Measurements from ENCODE around the gene CHRM5. TPM values are rescaled to one million over a fixed set of nuclear protein-coding genes. Genes with fewer than 3 reads are reported as not detected.
A peak's percentile ranks its signal among the peaks of the same experiment; 100 is the strongest.

The CHRM5 gene
- total RNA-seq, 4 donors from 2014 or later: 0.21 to 0.98 (median 0.37) TPM

DNA sequence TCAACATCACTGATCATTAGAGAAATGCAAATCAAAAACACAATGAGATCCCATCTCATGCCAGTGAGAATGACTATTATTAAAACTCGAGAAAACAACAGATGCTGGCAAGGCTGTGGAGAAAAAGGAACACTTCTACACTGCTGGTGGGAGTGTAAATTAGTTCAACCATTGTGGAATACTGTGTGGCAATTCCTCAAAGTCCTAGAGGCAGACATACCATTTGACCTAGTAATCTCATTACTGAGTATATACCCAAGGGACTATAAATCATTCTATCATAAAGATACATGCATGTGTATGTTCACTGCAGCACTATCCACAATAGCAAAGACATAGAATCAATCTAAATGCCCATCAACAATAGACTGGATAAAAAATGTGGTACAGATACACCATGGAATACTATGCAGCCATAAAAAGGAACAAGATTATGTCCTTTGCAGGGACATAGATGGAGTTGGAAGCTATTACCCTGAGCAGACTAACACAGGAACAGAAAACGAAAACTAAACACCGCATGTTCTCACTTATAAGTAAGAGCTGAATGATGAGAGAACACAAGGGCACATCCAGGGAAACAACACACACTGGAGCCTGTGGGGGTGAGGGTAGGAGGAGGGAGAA is 85.9 kb downstream of the CHRM5 start:
- no peak for DNase-seq (ENCODE audit: low spot score in 2 of 2)
- WGBS, 2 donors: 89 to 96% methylated on average over 3 of the region's 3 CpGs
- TF ChIP-seq POLR2A (IDR thresholded peaks at IDR 0.05) (no peak), EP300 (IDR thresholded peaks at IDR 0.05) (no peak)
- TF ChIP-seq, protein P1, sequence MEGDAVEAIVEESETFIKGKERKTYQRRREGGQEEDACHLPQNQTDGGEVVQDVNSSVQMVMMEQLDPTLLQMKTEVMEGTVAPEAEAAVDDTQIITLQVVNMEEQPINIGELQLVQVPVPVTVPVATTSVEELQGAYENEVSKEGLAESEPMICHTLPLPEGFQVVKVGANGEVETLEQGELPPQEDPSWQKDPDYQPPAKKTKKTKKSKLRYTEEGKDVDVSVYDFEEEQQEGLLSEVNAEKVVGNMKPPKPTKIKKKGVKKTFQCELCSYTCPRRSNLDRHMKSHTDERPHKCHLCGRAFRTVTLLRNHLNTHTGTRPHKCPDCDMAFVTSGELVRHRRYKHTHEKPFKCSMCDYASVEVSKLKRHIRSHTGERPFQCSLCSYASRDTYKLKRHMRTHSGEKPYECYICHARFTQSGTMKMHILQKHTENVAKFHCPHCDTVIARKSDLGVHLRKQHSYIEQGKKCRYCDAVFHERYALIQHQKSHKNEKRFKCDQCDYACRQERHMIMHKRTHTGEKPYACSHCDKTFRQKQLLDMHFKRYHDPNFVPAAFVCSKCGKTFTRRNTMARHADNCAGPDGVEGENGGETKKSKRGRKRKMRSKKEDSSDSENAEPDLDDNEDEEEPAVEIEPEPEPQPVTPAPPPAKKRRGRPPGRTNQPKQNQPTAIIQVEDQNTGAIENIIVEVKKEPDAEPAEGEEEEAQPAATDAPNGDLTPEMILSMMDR (IDR thresholded peaks at IDR 0.05): no peak
- no peak overlapping the region for H3K4me3 ChIP-seq
- no peaks in the 10 kb centered on the region for H3K36me3 ChIP-seq
- no peak overlapping the region for H3K27ac ChIP-seq
- H3K4me1 ChIP-seq: no peaks in the 10 kb centered on the region
- H3K9me3 ChIP-seq: peaks cover 0 to 21% (median 3%) of the 10 kb centered on the region in 4 donors
- H3K27me3 ChIP-seq: no peaks in the 10 kb centered on the region

- DNase-seq (ENCODE audit: low spot score in 2 of 2): no peak
- H3K4me3 ChIP-seq: no peak overlapping the region
- H3K27me3 ChIP-seq: no peaks in the 10 kb centered on the region
- peak overlapping the region in 1 of 4 donors; percentile 17 for H3K27ac ChIP-seq
- H3K4me1 ChIP-seq: no peaks in the 10 kb centered on the region
- WGBS, 2 donors: 51 to 52% methylated on average over 3 of the region's 3 CpGs
- no peak for TF ChIP-seq POLR2A (IDR thresholded peaks at IDR 0.05)
- TF ChIP-seq, protein P1 (IDR thresholded peaks at IDR 0.05): no peak
- no peak for TF ChIP-seq EP300 (IDR thresholded peaks at IDR 0.05)
- no peaks in the 10 kb centered on the region for H3K36me3 ChIP-seq
- H3K9me3 ChIP-seq: peaks cover 0 to 5% (median 1%) of the 10 kb centered on the region in 4 donors
These were observed 87.7 kb downstream of the CHRM5 start for GRCh38 chr15:34055868-34056595.

- WGBS, 2 donors: 85 to 88% methylated on average over 5 of the region's 5 CpGs
- no peaks in the 10 kb centered on the region for H3K4me1 ChIP-seq
- no peaks in the 10 kb centered on the region for H3K36me3 ChIP-seq
- TF ChIP-seq EP300 (IDR thresholded peaks at IDR 0.05) (no peak), POLR2A (IDR thresholded peaks at IDR 0.05) (no peak)
- TF ChIP-seq, protein P1 (IDR thresholded peaks at IDR 0.05): no peak
- H3K4me3 ChIP-seq: no peak overlapping the region
- no peaks in the 10 kb centered on the region for H3K27me3 ChIP-seq
- no peaks in the 10 kb centered on the region for H3K9me3 ChIP-seq
- DNase-seq (ENCODE audit: low spot score in 2 of 2): no peak
- H3K27ac ChIP-seq: no peak overlapping the region
These were observed 88.6 kb downstream of the CHRM5 start for GRCh38 chr15:34056911-34057310.

DNA sequence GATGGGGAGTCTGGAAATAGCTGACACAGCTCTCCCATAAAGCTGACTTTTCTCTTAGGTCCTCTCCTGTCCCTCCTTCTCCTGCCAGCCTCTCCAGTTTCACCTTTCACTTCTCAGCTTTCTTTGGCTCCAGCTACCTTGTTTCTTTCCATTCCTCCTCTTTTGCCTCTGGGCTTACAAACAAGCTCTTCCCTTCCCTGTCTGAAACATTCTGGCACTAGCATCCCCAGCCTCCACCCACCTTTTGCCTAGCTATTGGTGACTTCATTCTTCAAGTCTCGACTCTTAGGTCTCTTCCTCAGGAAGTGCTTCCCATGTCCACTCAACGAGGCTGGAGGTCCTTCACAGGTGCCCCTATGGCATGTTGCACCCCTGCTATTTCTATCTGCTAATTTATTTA is 91.2 kb downstream of the CHRM5 start:
- H3K9me3 ChIP-seq: no peaks in the 10 kb centered on the region
- H3K27me3 ChIP-seq: no peaks in the 10 kb centered on the region
- 48 to 63% methylated on average over 2 of the region's 2 CpGs for WGBS, 2 donors
- H3K27ac ChIP-seq: no peak overlapping the region
- TF ChIP-seq EP300 (IDR thresholded peaks at IDR 0.05): no peak
- no peak for TF ChIP-seq POLR2A (IDR thresholded peaks at IDR 0.05)
- TF ChIP-seq, protein P1 (IDR thresholded peaks at IDR 0.05): no peak
- H3K4me1 ChIP-seq: no peaks in the 10 kb centered on the region
- H3K4me3 ChIP-seq: no peak overlapping the region
- H3K36me3 ChIP-seq: no peaks in the 10 kb centered on the region
- DNase-seq (ENCODE audit: low spot score in 2 of 2): no peak

- no peak overlapping the region for H3K4me3 ChIP-seq
- no peaks in the 10 kb centered on the region for H3K36me3 ChIP-seq
- WGBS, 2 donors: 77 to 80% methylated on average over 3 of the region's 3 CpGs
- TF ChIP-seq, protein P1 (IDR thresholded peaks at IDR 0.05): no peak
- TF ChIP-seq EP300 (IDR thresholded peaks at IDR 0.05) (no peak), POLR2A (IDR thresholded peaks at IDR 0.05) (no peak)
- no peaks in the 10 kb centered on the region for H3K27me3 ChIP-seq
- H3K4me1 ChIP-seq: no peaks in the 10 kb centered on the region
- no peak overlapping the region for H3K27ac ChIP-seq
- DNase-seq (ENCODE audit: low spot score in 2 of 2): no peak
- H3K9me3 ChIP-seq: no peaks in the 10 kb centered on the region
These were observed 91.6 kb downstream of the CHRM5 start for GRCh38 chr15:34059946-34060345.

Data from tibial nerve (tissue), 4 donors.